H1 (cell line): ENCODE measurements around the gene CPPED1. TPM values are rescaled to one million over a fixed set of nuclear protein-coding genes. Genes with fewer than 3 reads are reported as not detected.
A peak's percentile ranks its signal among the peaks of the same experiment; 100 is the strongest.

Experiments
- CTCF ChIA-PET: fragments of 300-600 bp; sonication (Branson Sonifier 250); formaldehyde crosslinking; loops from one replicate; lab custom pipeline; 2021; ENCODE audit not compliant: partially characterized antibody; lab: Charles Lee
- POLR2A ChIA-PET: fragments of 300-600 bp; sonication (Branson Sonifier 250); formaldehyde crosslinking; loops from one replicate; lab custom pipeline; 2021; ENCODE audit warnings: inconsistent platforms; ENCODE audit not compliant: partially characterized antibody; lab: Charles Lee
- DNase-seq, 2 experiments: peaks; one replicate each; pipeline versions ENCODE4 v3.0.0 to v3.0.0-alpha.2; 2010 to 2022; ENCODE audit warnings: low spot score in 2 of 2, low read depth in 1 of 2, mixed read lengths in 1 of 2
- FAIRE-seq: peaks from 2 replicates; lab custom pipeline; 2011; peaks lifted over from hg19 to GRCh38; lab: Jason Lieb, UNC
- H2AFZ ChIP-seq: 2 replicates; pipeline ENCODE4 v1.8.1; 2012; ENCODE audit warnings: low read length, inconsistent platforms
- H2AK5ac ChIP-seq: 2 replicates; pipeline ENCODE4 v1.6.1; 2013; ENCODE audit warnings: low read depth, low read length
- H2BK120ac ChIP-seq: replicated peaks from 2 replicates; pipeline ENCODE3; 2013; ENCODE audit warnings: low read depth, low read length, inconsistent platforms
- H2BK12ac ChIP-seq: 2 replicates; pipeline ENCODE4 v1.6.1; 2013; ENCODE audit warnings: low read depth, low read length
- H2BK15ac ChIP-seq: 2 replicates; pipeline ENCODE4 v1.6.1; 2013; ENCODE audit warnings: low read length
- H2BK20ac ChIP-seq: 2 replicates; pipeline ENCODE4 v1.6.1; 2013; ENCODE audit warnings: low read length
- H2BK5ac ChIP-seq: 2 replicates; pipeline ENCODE4 v1.6.1; 2013; ENCODE audit warnings: low read depth, low read length
- H3K14ac ChIP-seq: 2 replicates; pipeline ENCODE4 v1.6.1; 2013; ENCODE audit warnings: inconsistent platforms; ENCODE audit not compliant: insufficient read length
- H3K18ac ChIP-seq: 2 replicates; pipeline ENCODE4 v1.6.1; 2013; ENCODE audit warnings: low read length; ENCODE audit errors: extremely low read depth
- H3K23ac ChIP-seq: 2 replicates; pipeline ENCODE4 v1.6.1; 2013; ENCODE audit warnings: inconsistent platforms; ENCODE audit not compliant: insufficient read length
- H3K23me2 ChIP-seq: 2 replicates; pipeline ENCODE4 v1.6.1; 2013; ENCODE audit warnings: low read depth, low read length
- H3K27ac ChIP-seq: 2 replicates; pipeline ENCODE4 v1.6.1; 2011; ENCODE audit warnings: low read depth, low read length, inconsistent platforms
- H3K27me3 ChIP-seq, 4 experiments: replicated peaks in 1 of 4; 1 replicate in 1 of 4; 2 replicates in 3 of 4; pipeline versions ENCODE4 v1.6.1 to v1.8.1; 2011 to 2013; ENCODE audit warnings: low read length in 3 of 4, mild to moderate bottlenecking in 3 of 4, inconsistent platforms in 2 of 4, mixed read lengths in 2 of 4, moderate library complexity in 1 of 4; ENCODE audit not compliant: control insufficient read depth in 3 of 4, insufficient read depth in 3 of 4; ENCODE audit errors: extremely low read depth in 1 of 4
- H3K36me3 ChIP-seq, 4 experiments: 2 replicates each; pipeline versions ENCODE4 v1.6.1 to v1.8.1; 2011 to 2013; ENCODE audit warnings: mild to moderate bottlenecking in 4 of 4, low read length in 3 of 4, moderate library complexity in 2 of 4, control low read depth in 1 of 4, inconsistent platforms in 1 of 4; ENCODE audit not compliant: insufficient read depth in 4 of 4, control insufficient read depth in 2 of 4
- H3K4ac ChIP-seq: replicated peaks from 2 replicates; pipeline ENCODE3; 2013; ENCODE audit warnings: low read length, low read depth, mixed read lengths, inconsistent platforms; ENCODE audit not compliant: insufficient read length
- H3K4me1 ChIP-seq, 4 experiments: replicated peaks in 1 of 4; 1 replicate in 1 of 4; 2 replicates in 3 of 4; pipeline versions ENCODE4 v1.6.1 to v1.8.1; 2011 to 2013; ENCODE audit warnings: low read length in 3 of 4, inconsistent platforms in 2 of 4, mixed read lengths in 1 of 4; ENCODE audit not compliant: insufficient read depth in 4 of 4, control insufficient read depth in 3 of 4
- H3K4me2 ChIP-seq, 2 experiments: 2 replicates each; pipeline versions ENCODE4 v1.6.1 to v1.8.1; 2011 to 2013; ENCODE audit warnings: low read depth in 2 of 2, low read length in 2 of 2, control low read depth in 1 of 2, inconsistent platforms in 1 of 2, mild to moderate bottlenecking in 1 of 2; ENCODE audit not compliant: insufficient read depth in 1 of 2
- H3K4me3 ChIP-seq, 4 experiments: fragments of 200-600, 300-600 bp in 1 of 4; sonication (generic), shearing (Covaris generic), sonication (Bioruptor Twin) in 1 of 4; 2 replicates each; pipeline versions ENCODE4 v1.5.1 to v1.8.1; 2011 to 2016; ENCODE audit warnings: low read length in 4 of 4, low read depth in 3 of 4, control low read depth in 2 of 4, inconsistent platforms in 2 of 4, mild to moderate bottlenecking in 2 of 4, mixed read lengths in 1 of 4, moderate library complexity in 1 of 4; ENCODE audit not compliant: insufficient read depth in 2 of 4; ENCODE audit errors: extremely low read depth in 1 of 4
- H3K56ac ChIP-seq: replicated peaks from 2 replicates; pipeline ENCODE3; 2013; ENCODE audit warnings: low read depth, mild to moderate bottlenecking, mixed read lengths, low read length, inconsistent platforms; ENCODE audit not compliant: insufficient read length
- H3K79me1 ChIP-seq: 2 replicates; pipeline ENCODE4 v1.6.1; 2013; ENCODE audit warnings: low read depth, low read length, control low read depth
- H3K79me2 ChIP-seq, 2 experiments: 2 replicates each; pipeline versions ENCODE4 v1.6.1 to v1.8.1; 2012 to 2013; ENCODE audit warnings: low read length in 2 of 2, mild to moderate bottlenecking in 2 of 2, inconsistent platforms in 1 of 2; ENCODE audit not compliant: insufficient read depth in 2 of 2, control insufficient read depth in 1 of 2
- H3K9ac ChIP-seq, 4 experiments: replicated peaks in 1 of 4; 1 replicate in 1 of 4; 2 replicates in 3 of 4; pipeline versions ENCODE4 v1.6.1 to v1.8.1; 2011 to 2013; ENCODE audit warnings: low read depth in 3 of 4, low read length in 3 of 4, control low read depth in 2 of 4, mild to moderate bottlenecking in 2 of 4, moderate library complexity in 2 of 4, inconsistent platforms in 1 of 4; ENCODE audit errors: extremely low read depth in 1 of 4
- H3K9me3 ChIP-seq, 2 experiments: 2 replicates each; pipeline versions ENCODE4 v1.6.1 to v1.8.1; 2012 to 2013; ENCODE audit warnings: mild to moderate bottlenecking in 2 of 2, moderate library complexity in 2 of 2, control low read depth in 1 of 2, inconsistent platforms in 1 of 2, low read depth in 1 of 2, low read length in 1 of 2, mixed read lengths in 1 of 2; ENCODE audit not compliant: insufficient read depth in 2 of 2
- H4K20me1 ChIP-seq, 2 experiments: replicated peaks in 1 of 2; 2 replicates each; pipeline versions ENCODE3 to v1.8.1; 2011 to 2013; ENCODE audit warnings: inconsistent platforms in 2 of 2, low read length in 2 of 2, mild to moderate bottlenecking in 1 of 2; ENCODE audit not compliant: insufficient read depth in 2 of 2, control insufficient read depth in 1 of 2
- H4K5ac ChIP-seq: 2 replicates; pipeline ENCODE4 v1.6.1; 2013; ENCODE audit warnings: low read length, low read depth, mixed read lengths, inconsistent platforms; ENCODE audit not compliant: insufficient read length
- H4K8ac ChIP-seq: 2 replicates; pipeline ENCODE4 v1.8.0; 2013; ENCODE audit warnings: mild to moderate bottlenecking, moderate library complexity, low read length, inconsistent platforms; ENCODE audit not compliant: insufficient read depth; ENCODE audit errors: extremely low read depth
- H4K91ac ChIP-seq: replicated peaks from 2 replicates; pipeline ENCODE3; 2013; ENCODE audit warnings: low read length, mixed read lengths, inconsistent platforms; ENCODE audit not compliant: insufficient read length
- ASH2L ChIP-seq: fragments of 200-600, 300-600 bp; sonication (generic); IDR thresholded peaks from one replicate; pipeline ENCODE4 v1.7.1; 2017; ENCODE audit warnings: low read length
- BACH1 ChIP-seq: IDR thresholded peaks from 2 replicates; pipeline ENCODE4 v1.6.1; 2012; ENCODE audit warnings: low read length, improper control_type of control experiment
- CBX8 ChIP-seq: fragments of 300-800, 300-1000 bp; sonication (generic); IDR thresholded peaks from 2 replicates; pipeline ENCODE4 v1.7.1; 2016; ENCODE audit warnings: low read depth, low read length, borderline replicate concordance
- EZH2 ChIP-seq: fragments of 200-600 bp; sonication (generic); IDR thresholded peaks from 2 replicates; pipeline ENCODE4 v1.7.1; 2012; ENCODE audit warnings: low read depth, mild to moderate bottlenecking, moderate library complexity, low read length, inconsistent platforms; ENCODE audit not compliant: severe bottlenecking
- MAFK ChIP-seq: IDR thresholded peaks from 2 replicates; pipeline ENCODE4 v1.6.1; 2012; ENCODE audit warnings: low read depth, mild to moderate bottlenecking, improper control_type of control experiment, low read length
- NRF1 ChIP-seq: IDR thresholded peaks from 2 replicates; pipeline ENCODE4 v1.6.1; 2011; ENCODE audit warnings: mild to moderate bottlenecking, low read depth, low read length, improper control_type of control experiment
- POU5F1 ChIP-seq: IDR thresholded peaks from 2 replicates; pipeline ENCODE4 v1.6.1; 2011; ENCODE audit warnings: low read depth, mild to moderate bottlenecking, low read length, moderate library complexity
- RAD21 ChIP-seq, 2 experiments: IDR thresholded peaks in 1 of 2; conservative IDR thresholded peaks in 1 of 2; 2 replicates each; pipeline ENCODE4 v1.6.1; 2011; ENCODE audit warnings: low read depth in 2 of 2, low read length in 2 of 2, improper control_type of control experiment in 1 of 2, inconsistent platforms in 1 of 2, mild to moderate bottlenecking in 1 of 2, moderate library complexity in 1 of 2
- RFX5 ChIP-seq: IDR thresholded peaks from 2 replicates; pipeline ENCODE4 v1.6.1; 2011; ENCODE audit warnings: low read depth, low read length, improper control_type of control experiment, borderline replicate concordance
- SP4 ChIP-seq: IDR thresholded peaks from 2 replicates; pipeline ENCODE4 v1.6.1; 2012; ENCODE audit warnings: low read length, inconsistent platforms
- TEAD4 ChIP-seq: IDR thresholded peaks from 2 replicates; pipeline ENCODE4 v1.6.1; 2012; ENCODE audit warnings: low read depth, low read length, inconsistent platforms, mixed read lengths
- YY1 ChIP-seq: IDR thresholded peaks from 2 replicates; pipeline ENCODE4 v1.6.1; 2011; ENCODE audit warnings: low read depth, mild to moderate bottlenecking, low read length
- WGBS, 2 experiments: shearing (Covaris generic) in 1 of 2; methylation state at CpG; one replicate each; pipeline versions ENCODE4 v1.1.6 to v1.1.7; 2013 to 2015; ENCODE audit warnings: low lambda C conversion rate in 2 of 2, mixed read lengths in 2 of 2, inconsistent platforms in 1 of 2, low coverage in 1 of 2, missing lambda C conversion rate in 1 of 2; ENCODE audit not compliant: insufficient replicate concordance in 2 of 2, insufficient coverage in 1 of 2, insufficient read length in 1 of 2; ENCODE audit errors: extremely low coverage in 1 of 2, missing lambda C conversion rate in 1 of 2; 5-methylcytosine and 5-hydroxymethylcytosine counted together
- polyA plus RNA-seq, 7 experiments: library from polyadenylated mRNA; depleted of rRNA in 3 of 7; stranded (reverse) in 5 of 7; unstranded in 2 of 7; fragments of >200 nt in 5 of 7; fragments of 200-250 nt in 2 of 7; gene quantifications; 1 replicate in 5 of 7; 2 replicates in 1 of 7; 4 replicates in 1 of 7; pipeline versions ENCODE4 v1.2.1 to v1.2.3, GENCODE V29; 2011 to 2013; ENCODE audit warnings: missing spikeins in 2 of 7, mixed read lengths in 2 of 7
- total RNA-seq: library from RNA; stranded (reverse); fragmentation: NEBNext Ultra II Directional; extraction: Animal tissue kit (Norgen Biotek cat#: 25700); gene quantifications from 2 replicates; pipeline ENCODE4 v1.2.1, GENCODE V29; 2021
- TF ChIP-seq, protein P1 (sequence below): IDR thresholded peaks from 2 replicates; pipeline ENCODE4 v1.6.1; 2012; ENCODE audit warnings: inconsistent platforms
- TF ChIP-seq, protein P2 (sequence below): IDR thresholded peaks from 2 replicates; pipeline ENCODE4 v1.6.1; 2012; ENCODE audit warnings: inconsistent platforms

The CPPED1 gene
- total and polyA plus RNA-seq, 2 of the 8 experiments (the other 6 are each of a cell fraction or from before 2014, with no cell fraction given), result 3.5 to 11.2 TPM

DNA sequence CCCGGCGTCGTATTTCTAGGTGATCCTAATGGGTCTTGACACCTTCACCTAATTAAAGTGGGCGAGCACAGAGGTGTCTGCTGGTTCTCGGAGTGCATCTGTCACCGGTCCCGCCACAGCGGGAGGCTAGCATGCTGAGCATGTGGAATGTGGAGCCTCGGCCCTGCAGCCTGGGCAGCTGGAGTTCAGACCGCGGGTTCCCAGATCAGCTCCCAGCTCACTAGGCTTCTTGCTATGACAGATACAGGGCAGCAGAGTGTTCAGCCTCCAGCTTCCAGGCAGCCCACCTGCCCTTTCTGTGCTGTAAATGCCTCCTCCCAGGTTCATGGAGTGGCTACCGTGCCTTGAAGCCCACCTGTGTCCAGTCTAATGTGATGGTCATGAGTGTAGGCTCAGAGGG lies 166.7 kb downstream of the CPPED1 start:
- Histone ChIP-seq H2BK5ac (no peak overlapping the region), H3K56ac (no peak overlapping the region), H4K91ac (no peak overlapping the region), H4K8ac (no peak overlapping the region), H3K27me3 (no peaks in the 10 kb centered on the region), H2AK5ac (no peak overlapping the region), H3K23me2 (no peaks in the 10 kb centered on the region), H2BK120ac (no peak overlapping the region), H2BK15ac (no peak overlapping the region), H3K9ac (no peak overlapping the region), H2BK20ac (no peak overlapping the region), H3K9me3 (no peaks in the 10 kb centered on the region), H3K4ac (no peak overlapping the region), H3K27ac (no peak overlapping the region), H2BK12ac (no peak overlapping the region), H3K14ac (no peak overlapping the region), H4K20me1 (no peaks in the 10 kb centered on the region), H3K36me3 (no peaks in the 10 kb centered on the region), H3K23ac (no peak overlapping the region), H3K79me1 (no peaks in the 10 kb centered on the region), H3K18ac (peak overlapping the region; percentile 83; the same call in 1 of the 2 replicates), H2AFZ (no peak overlapping the region), H4K5ac (no peak overlapping the region), H3K79me2 (no peaks in the 10 kb centered on the region), H3K4me2 (no peak overlapping the region), H3K4me3 (no peak overlapping the region), H3K4me1 (no peaks in the 10 kb centered on the region)
- no peak for TF ChIP-seq ASH2L
- no peak for TF ChIP-seq MAFK
- TF ChIP-seq RAD21 (IDR thresholded peaks at IDR 0.05 in 1 of 2, conservative IDR thresholded peaks at IDR 0.05 in 1 of 2; ENCODE audit: low read depth in 2 of 2, low read length in 2 of 2), result no peak
- TF ChIP-seq, protein P1, sequence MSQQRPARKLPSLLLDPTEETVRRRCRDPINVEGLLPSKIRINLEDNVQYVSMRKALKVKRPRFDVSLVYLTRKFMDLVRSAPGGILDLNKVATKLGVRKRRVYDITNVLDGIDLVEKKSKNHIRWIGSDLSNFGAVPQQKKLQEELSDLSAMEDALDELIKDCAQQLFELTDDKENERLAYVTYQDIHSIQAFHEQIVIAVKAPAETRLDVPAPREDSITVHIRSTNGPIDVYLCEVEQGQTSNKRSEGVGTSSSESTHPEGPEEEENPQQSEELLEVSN, result peak; percentile 76
- no peak for TF ChIP-seq BACH1
- no peak for TF ChIP-seq YY1
- TF ChIP-seq, protein P2, sequence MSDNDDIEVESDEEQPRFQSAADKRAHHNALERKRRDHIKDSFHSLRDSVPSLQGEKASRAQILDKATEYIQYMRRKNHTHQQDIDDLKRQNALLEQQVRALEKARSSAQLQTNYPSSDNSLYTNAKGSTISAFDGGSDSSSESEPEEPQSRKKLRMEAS, result peak; percentile 77
- no peak for TF ChIP-seq RFX5
- TF ChIP-seq TEAD4, result peak; percentile 61; the same call in 1 of the 2 replicates
- TF ChIP-seq SP4, result no peak
- TF ChIP-seq EZH2, result no peak
- no peak for TF ChIP-seq CBX8
- TF ChIP-seq POU5F1, result no peak
- no peak for TF ChIP-seq NRF1
- DNase-seq, result no peak
- no peak for FAIRE-seq
- CTCF ChIA-PET, result interaction anchor here (0.6 to 1.1 kb wide), 2 partner anchors 47 to 818 kb away, joined by 3 read pairs; no protein-coding TSS in a partner anchor
- POLR2A ChIA-PET, result no interaction called here
- WGBS, 2 experiments, result 74% methylated on average over 12 of the region's 12 CpGs; no CpG with 5 or more reads in 1 of the 2 experiments
